ENCODE results near the gene CLCN4.

DNA sequence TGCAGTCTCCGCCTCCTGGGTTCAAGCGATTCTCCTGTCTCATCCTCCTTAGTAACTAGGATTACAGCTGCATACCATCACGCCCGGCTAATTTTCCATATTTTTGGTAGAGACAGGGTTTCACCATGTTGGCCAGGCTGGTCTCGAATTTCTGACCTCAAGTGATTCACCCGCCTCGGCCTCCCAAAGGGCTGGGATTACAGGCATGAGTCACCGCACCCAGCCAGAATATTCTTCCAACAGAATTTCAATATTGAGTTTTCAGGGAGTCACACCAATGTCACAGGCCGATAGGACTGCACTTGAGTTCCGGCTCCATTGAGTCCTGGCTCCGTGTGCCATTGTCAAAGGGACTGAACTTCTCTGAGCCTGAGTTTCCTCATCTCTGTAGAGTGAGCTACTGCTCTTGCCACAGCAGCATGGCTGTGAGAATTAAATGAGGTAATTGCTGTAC is 82.9 kb downstream of the CLCN4 start:
- TF ChIP-seq, protein P1, sequence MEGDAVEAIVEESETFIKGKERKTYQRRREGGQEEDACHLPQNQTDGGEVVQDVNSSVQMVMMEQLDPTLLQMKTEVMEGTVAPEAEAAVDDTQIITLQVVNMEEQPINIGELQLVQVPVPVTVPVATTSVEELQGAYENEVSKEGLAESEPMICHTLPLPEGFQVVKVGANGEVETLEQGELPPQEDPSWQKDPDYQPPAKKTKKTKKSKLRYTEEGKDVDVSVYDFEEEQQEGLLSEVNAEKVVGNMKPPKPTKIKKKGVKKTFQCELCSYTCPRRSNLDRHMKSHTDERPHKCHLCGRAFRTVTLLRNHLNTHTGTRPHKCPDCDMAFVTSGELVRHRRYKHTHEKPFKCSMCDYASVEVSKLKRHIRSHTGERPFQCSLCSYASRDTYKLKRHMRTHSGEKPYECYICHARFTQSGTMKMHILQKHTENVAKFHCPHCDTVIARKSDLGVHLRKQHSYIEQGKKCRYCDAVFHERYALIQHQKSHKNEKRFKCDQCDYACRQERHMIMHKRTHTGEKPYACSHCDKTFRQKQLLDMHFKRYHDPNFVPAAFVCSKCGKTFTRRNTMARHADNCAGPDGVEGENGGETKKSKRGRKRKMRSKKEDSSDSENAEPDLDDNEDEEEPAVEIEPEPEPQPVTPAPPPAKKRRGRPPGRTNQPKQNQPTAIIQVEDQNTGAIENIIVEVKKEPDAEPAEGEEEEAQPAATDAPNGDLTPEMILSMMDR (IDR thresholded peaks at IDR 0.05; ENCODE audit: borderline replicate concordance, extremely low read depth, low read length, poor library complexity, severe bottlenecking): no peak
- TF ChIP-seq EZH2 (IDR thresholded peaks at IDR 0.05; ENCODE audit: borderline replicate concordance, low read depth, low read length, severe bottlenecking): no peak

Data from DND-41 (cell line).